Fibroblast of lung (primary cell): ENCODE measurements around the gene TNFAIP8L1. TPM values are rescaled to one million over a fixed set of nuclear protein-coding genes. Genes with fewer than 3 reads are reported as not detected.

Experiments
- DNase-seq, 2 donors: peaks; one replicate each; pipeline versions ENCODE4 v3.0.0 to v3.0.0-alpha.2; 2010; ENCODE audit warnings: low read depth in 2 of 2
- H2AFZ ChIP-seq: 2 replicates; pipeline ENCODE4 v1.5.1; 2012; ENCODE audit warnings: low read length, control low read depth, inconsistent platforms
- H3K27ac ChIP-seq: 2 replicates; pipeline ENCODE4 v1.5.1; 2011; ENCODE audit warnings: low read length, control low read depth; ENCODE audit not compliant: insufficient read depth
- H3K27me3 ChIP-seq: 2 replicates; pipeline ENCODE4 v1.5.1; 2011; ENCODE audit warnings: mild to moderate bottlenecking, low read length; ENCODE audit not compliant: control insufficient read depth, insufficient read depth
- H3K36me3 ChIP-seq: 2 replicates; pipeline ENCODE4 v1.5.1; 2011; ENCODE audit warnings: low read length; ENCODE audit not compliant: control insufficient read depth, insufficient read depth
- H3K4me1 ChIP-seq: 2 replicates; pipeline ENCODE4 v1.5.1; 2011; ENCODE audit warnings: low read length; ENCODE audit not compliant: control insufficient read depth, insufficient read depth; ENCODE audit errors: extremely low read depth
- H3K4me2 ChIP-seq: 2 replicates; pipeline ENCODE4 v1.5.1; 2011; ENCODE audit warnings: low read length, control low read depth; ENCODE audit not compliant: insufficient read depth; ENCODE audit errors: extremely low read depth
- H3K4me3 ChIP-seq, 4 experiments: fragments of 200-600 bp in 1 of 4; sonication (generic) in 1 of 4; replicated peaks in 1 of 4; 2 replicates each; pipeline ENCODE4 v1.5.1; 2011 to 2016; ENCODE audit warnings: low read length in 4 of 4, low read depth in 3 of 4, mild to moderate bottlenecking in 3 of 4, control low read depth in 2 of 4, inconsistent platforms in 1 of 4, mixed read lengths in 1 of 4; ENCODE audit not compliant: insufficient read depth in 1 of 4; ENCODE audit errors: control extremely low read depth in 1 of 4
- H3K79me2 ChIP-seq: 2 replicates; pipeline ENCODE4 v1.5.1; 2012; ENCODE audit warnings: mild to moderate bottlenecking, low read length, inconsistent platforms; ENCODE audit not compliant: control insufficient read depth, insufficient read depth
- H3K9ac ChIP-seq: 2 replicates; pipeline ENCODE4 v1.5.1; 2011; ENCODE audit warnings: mild to moderate bottlenecking, low read length, control low read depth; ENCODE audit not compliant: insufficient read depth
- H3K9me3 ChIP-seq: 2 replicates; pipeline ENCODE4 v1.5.1; 2012; ENCODE audit warnings: low read depth, low read length; ENCODE audit not compliant: control insufficient read depth, insufficient read depth
- H4K20me1 ChIP-seq: 2 replicates; pipeline ENCODE4 v1.5.1; 2011; ENCODE audit warnings: low read length; ENCODE audit not compliant: control insufficient read depth, insufficient read depth; ENCODE audit errors: extremely low read depth
- EZH2 ChIP-seq: IDR thresholded peaks from 2 replicates; pipeline ENCODE4 v1.5.1; 2012; ENCODE audit warnings: low read length, control low read depth, mild to moderate bottlenecking; ENCODE audit errors: missing control alignments
- polyA plus RNA-seq, 2 donors: library from polyadenylated mRNA; depleted of rRNA in 1 of 2; stranded (reverse) in 1 of 2; unstranded in 1 of 2; fragments of >200 nt; gene quantifications; 2 replicates each; pipeline ENCODE4 v1.2.1, GENCODE V29; 2011 to 2012; ENCODE audit warnings: missing spikeins in 1 of 2
- total RNA-seq: library from RNA; depleted of rRNA; stranded (reverse); fragments of >200 nt; gene quantifications from 2 replicates; pipeline ENCODE4 v1.2.1, GENCODE V29; 2014
- TF ChIP-seq, protein P1 (sequence below), 2 donors: IDR thresholded peaks in 1 of 2; conservative IDR thresholded peaks in 1 of 2; 1 replicate in 1 of 2; 2 replicates in 1 of 2; pipeline ENCODE4 v1.5.1; 2011 to 2012; ENCODE audit warnings: low read length in 2 of 2, control low read depth in 1 of 2, inconsistent platforms in 1 of 2, low read depth in 1 of 2, mild to moderate bottlenecking in 1 of 2

Gene TNFAIP8L1
- total and polyA plus RNA-seq, 2 donors (not counting 1 experiment from before 2014, with no cell fraction given), result 2.3 to 4.0 TPM

DNA sequence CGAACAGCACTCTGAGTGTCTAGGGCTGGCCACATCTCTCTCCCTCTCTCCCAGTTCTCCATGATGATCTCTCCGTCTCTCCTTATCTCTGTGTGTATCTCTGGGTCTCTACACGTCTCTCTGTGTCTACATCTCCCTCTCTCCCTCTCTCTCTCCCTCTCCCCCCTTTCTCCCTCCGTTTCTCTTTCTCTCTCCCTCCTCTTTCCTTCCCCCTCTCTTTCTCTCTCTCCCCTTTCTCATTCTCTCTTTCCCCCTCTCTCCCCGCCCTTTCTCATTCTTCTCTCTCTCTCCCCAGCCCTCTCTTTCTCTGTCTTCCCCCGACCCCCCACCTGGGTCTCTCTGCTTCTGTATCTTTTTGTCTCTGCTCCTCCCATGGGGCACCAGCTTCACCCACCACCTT is 21.3 kb upstream of the TNFAIP8L1 start:
- no peaks in the 10 kb centered on the region for H3K79me2 ChIP-seq
- H2AFZ ChIP-seq, result no peak overlapping the region
- peak; percentile 21 for TF ChIP-seq EZH2
- TF ChIP-seq, protein P1, sequence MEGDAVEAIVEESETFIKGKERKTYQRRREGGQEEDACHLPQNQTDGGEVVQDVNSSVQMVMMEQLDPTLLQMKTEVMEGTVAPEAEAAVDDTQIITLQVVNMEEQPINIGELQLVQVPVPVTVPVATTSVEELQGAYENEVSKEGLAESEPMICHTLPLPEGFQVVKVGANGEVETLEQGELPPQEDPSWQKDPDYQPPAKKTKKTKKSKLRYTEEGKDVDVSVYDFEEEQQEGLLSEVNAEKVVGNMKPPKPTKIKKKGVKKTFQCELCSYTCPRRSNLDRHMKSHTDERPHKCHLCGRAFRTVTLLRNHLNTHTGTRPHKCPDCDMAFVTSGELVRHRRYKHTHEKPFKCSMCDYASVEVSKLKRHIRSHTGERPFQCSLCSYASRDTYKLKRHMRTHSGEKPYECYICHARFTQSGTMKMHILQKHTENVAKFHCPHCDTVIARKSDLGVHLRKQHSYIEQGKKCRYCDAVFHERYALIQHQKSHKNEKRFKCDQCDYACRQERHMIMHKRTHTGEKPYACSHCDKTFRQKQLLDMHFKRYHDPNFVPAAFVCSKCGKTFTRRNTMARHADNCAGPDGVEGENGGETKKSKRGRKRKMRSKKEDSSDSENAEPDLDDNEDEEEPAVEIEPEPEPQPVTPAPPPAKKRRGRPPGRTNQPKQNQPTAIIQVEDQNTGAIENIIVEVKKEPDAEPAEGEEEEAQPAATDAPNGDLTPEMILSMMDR (conservative IDR thresholded peaks at IDR 0.05 in 1 of 2, IDR thresholded peaks at IDR 0.05 in 1 of 2; ENCODE audit: low read depth in 1 of 2, low read length in 2 of 2), result no peak
- H3K4me2 ChIP-seq, result no peak overlapping the region
- H4K20me1 ChIP-seq, result no peaks in the 10 kb centered on the region
- no peak for DNase-seq
- H3K27ac ChIP-seq, result no peak overlapping the region
- no peak overlapping the region for H3K4me3 ChIP-seq
- H3K4me1 ChIP-seq, result no peaks in the 10 kb centered on the region
- H3K9me3 ChIP-seq, result no peaks in the 10 kb centered on the region
- no peaks in the 10 kb centered on the region for H3K36me3 ChIP-seq
- peaks cover 12% of the 10 kb centered on the region for H3K27me3 ChIP-seq
- H3K9ac ChIP-seq, result no peak overlapping the region

DNA sequence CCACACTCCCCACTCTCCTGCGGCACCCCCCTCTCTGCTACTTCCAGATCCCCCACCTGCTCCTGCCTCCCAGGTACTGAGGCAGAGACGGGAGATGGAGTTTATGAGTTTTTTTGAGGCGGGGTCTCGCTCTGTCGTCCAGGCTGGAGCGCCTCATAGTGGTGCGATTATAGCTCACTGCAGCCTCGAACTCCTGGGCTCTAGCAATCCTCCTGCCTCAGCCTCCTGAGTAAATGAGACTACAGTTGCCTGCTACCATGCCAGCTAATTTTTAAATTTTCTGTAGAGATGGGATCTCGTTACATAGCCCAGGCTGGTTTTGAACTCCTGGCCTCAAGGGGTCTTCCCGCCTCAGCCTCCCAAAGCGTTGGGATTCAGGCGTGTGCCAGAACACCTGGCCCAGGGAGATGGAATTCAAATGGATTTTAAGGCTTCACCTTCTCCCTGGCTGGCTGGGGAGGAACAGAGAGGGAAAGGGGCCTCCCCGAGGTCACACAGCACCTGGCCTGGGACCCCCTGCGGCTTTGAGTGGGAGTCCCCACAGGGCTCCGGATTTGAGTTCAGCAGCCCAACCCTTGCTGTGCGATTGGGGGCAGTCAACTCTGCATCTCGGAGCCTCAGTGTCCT is 19.5 kb upstream of the TNFAIP8L1 start:
- no peak for DNase-seq
- no peaks in the 10 kb centered on the region for H3K4me1 ChIP-seq
- H3K4me3 ChIP-seq, result no peak overlapping the region
- H4K20me1 ChIP-seq, result no peaks in the 10 kb centered on the region
- H3K4me2 ChIP-seq, result no peak overlapping the region
- no peak overlapping the region for H3K27ac ChIP-seq
- no peak overlapping the region for H2AFZ ChIP-seq
- peaks cover 12% of the 10 kb centered on the region for H3K27me3 ChIP-seq
- TF ChIP-seq EZH2, result no peak
- TF ChIP-seq, protein P1 (conservative IDR thresholded peaks at IDR 0.05 in 1 of 2, IDR thresholded peaks at IDR 0.05 in 1 of 2; ENCODE audit: low read depth in 1 of 2, low read length in 2 of 2), result no peak
- H3K36me3 ChIP-seq, result no peaks in the 10 kb centered on the region
- no peak overlapping the region for H3K9ac ChIP-seq
- no peaks in the 10 kb centered on the region for H3K9me3 ChIP-seq
- no peaks in the 10 kb centered on the region for H3K79me2 ChIP-seq

DNA sequence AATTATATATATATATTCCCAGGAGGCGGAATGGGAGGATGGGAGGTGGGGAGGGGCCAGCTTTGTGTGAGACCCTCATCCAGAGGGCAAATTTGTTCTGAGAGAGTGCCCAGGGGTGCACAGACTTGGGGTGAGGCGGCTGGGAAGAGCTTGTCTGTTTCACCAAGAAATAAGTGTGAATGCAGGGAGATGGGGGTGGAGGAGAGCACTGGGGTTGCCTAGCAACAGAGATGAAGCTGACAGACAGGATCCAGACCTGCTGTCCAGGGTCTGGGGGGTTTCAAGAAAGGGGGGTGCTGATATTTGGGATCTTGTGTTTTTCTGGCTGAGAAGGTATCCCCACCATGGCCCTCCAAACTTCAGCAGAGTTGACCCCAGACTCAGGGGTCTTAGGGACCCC is 18.6 kb upstream of the TNFAIP8L1 start:
- DNase-seq, result no peak
- no peak overlapping the region for H3K4me2 ChIP-seq
- H3K36me3 ChIP-seq, result no peaks in the 10 kb centered on the region
- no peak overlapping the region for H3K9ac ChIP-seq
- no peak overlapping the region for H3K4me3 ChIP-seq
- H3K79me2 ChIP-seq, result no peaks in the 10 kb centered on the region
- no peaks in the 10 kb centered on the region for H3K9me3 ChIP-seq
- H3K4me1 ChIP-seq, result no peaks in the 10 kb centered on the region
- H2AFZ ChIP-seq, result no peak overlapping the region
- peaks cover 12% of the 10 kb centered on the region for H3K27me3 ChIP-seq
- no peak overlapping the region for H3K27ac ChIP-seq
- TF ChIP-seq, protein P1 (conservative IDR thresholded peaks at IDR 0.05 in 1 of 2, IDR thresholded peaks at IDR 0.05 in 1 of 2; ENCODE audit: low read depth in 1 of 2, low read length in 2 of 2), result no peak
- no peak for TF ChIP-seq EZH2
- H4K20me1 ChIP-seq, result no peaks in the 10 kb centered on the region
